Measurements from ENCODE around the gene TCTN3. TPM values are rescaled to one million over a fixed set of nuclear protein-coding genes. Genes with fewer than 3 reads are reported as not detected.

Gene TCTN3
- total and polyA plus RNA-seq, 2 of the 13 experiments (the other 11 are each of a cell fraction or from before 2014, with no cell fraction given) = 53.3 to 60.0 TPM

- TF ChIP-seq HIC2 (CRISPR knock-in tag; IDR thresholded peaks at IDR 0.05; ENCODE audit: low read depth) (no peak), PAWR (CRISPR knock-in tag; IDR thresholded peaks at IDR 0.05; ENCODE audit: borderline replicate concordance) (no peak), ZNF281 (CRISPR knock-in tag; IDR thresholded peaks at IDR 0.05; ENCODE audit: borderline replicate concordance) (no peak), ZSCAN12 (CRISPR knock-in tag; IDR thresholded peaks at IDR 0.05) (no peak), ZKSCAN1 (IDR thresholded peaks at IDR 0.05; ENCODE audit: low read length) (no peak), ZNF512B (CRISPR knock-in tag; IDR thresholded peaks at IDR 0.05; ENCODE audit: borderline replicate concordance) (no peak), MLLT10 (CRISPR knock-in tag; IDR thresholded peaks at IDR 0.05) (no peak), ZNF501 (CRISPR knock-in tag; IDR thresholded peaks at IDR 0.05) (no peak), GATAD2A (CRISPR knock-in tag; IDR thresholded peaks at IDR 0.05) (peak; percentile 75), MIER3 (CRISPR knock-in tag; IDR thresholded peaks at IDR 0.05; ENCODE audit: borderline replicate concordance) (no peak), GLMP (CRISPR knock-in tag; IDR thresholded peaks at IDR 0.05; ENCODE audit: borderline replicate concordance) (no peak), ZFP91 (CRISPR knock-in tag; IDR thresholded peaks at IDR 0.05; ENCODE audit: borderline replicate concordance) (peak; percentile 24; the same call in 1 of the 2 replicates), ZNF891 (CRISPR knock-in tag; IDR thresholded peaks at IDR 0.05) (no peak), TBX2 (CRISPR knock-in tag; IDR thresholded peaks at IDR 0.05; ENCODE audit: borderline replicate concordance) (no peak), SOX6 (IDR thresholded peaks at IDR 0.05) (no peak), SOX6 (CRISPR knock-in tag; IDR thresholded peaks at IDR 0.05) (peak; percentile 78), POGZ (CRISPR knock-in tag; IDR thresholded peaks at IDR 0.05) (peak; percentile 86), REPIN1 (CRISPR knock-in tag; IDR thresholded peaks at IDR 0.05; ENCODE audit: borderline replicate concordance, low read depth) (no peak), SP140L (CRISPR knock-in tag; IDR thresholded peaks at IDR 0.05; ENCODE audit: borderline replicate concordance) (no peak)
Measured at GRCh38 chr10:95661818-95662217, 31.9 kb downstream of the TCTN3 start (continued).

Measured in HepG2 (cell line).